ENCODE data around the gene CEMP1. TPM values are rescaled to one million over a fixed set of nuclear protein-coding genes. Genes with fewer than 3 reads are reported as not detected.
"Not testable (repeated sequence)": the region's sequence is repeated elsewhere in the genome, so short reads cannot be mapped to it uniquely, and the experiment has no call there.

Gene CEMP1
- total RNA-seq, 2 experiments from 2014 or later: not detected

DNA sequence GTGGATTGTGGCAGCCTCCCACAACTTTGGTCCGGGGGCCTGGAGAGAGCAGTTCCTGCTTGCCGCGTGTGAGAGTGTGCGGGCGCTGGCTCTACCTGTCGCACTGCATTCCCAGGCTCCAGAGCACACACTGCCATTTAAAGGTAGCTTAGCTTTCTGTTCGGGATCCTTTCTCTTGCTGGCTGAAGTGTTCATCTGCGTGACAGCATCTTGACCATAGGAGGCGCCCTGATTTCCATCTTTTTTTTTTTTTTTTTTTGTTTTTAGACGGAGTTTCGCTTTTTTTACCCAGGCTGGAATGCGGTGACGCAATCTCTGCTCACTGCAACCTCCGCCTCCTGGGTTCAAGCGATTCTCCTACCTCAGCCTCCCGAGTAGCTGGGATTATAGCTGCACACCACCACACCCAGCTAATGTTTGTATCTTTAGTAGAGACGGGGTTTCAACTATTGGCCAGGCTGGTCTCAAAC, 20.2 kb upstream of the CEMP1 start:
- H3K27ac Mint-ChIP-seq; DNase-seq; H3K36me3 Mint-ChIP-seq (ENCODE audit: low read depth); ATAC-seq; H3K27me3 Mint-ChIP-seq (ENCODE audit: low read depth); CTCF ChIA-PET; H3K4me3 Mint-ChIP-seq; POLR2A ChIA-PET; H3K9me3 Mint-ChIP-seq (ENCODE audit: insufficient read depth); H3K4me1 Mint-ChIP-seq (ENCODE audit: low read depth): not testable (repeated sequence)

DNA sequence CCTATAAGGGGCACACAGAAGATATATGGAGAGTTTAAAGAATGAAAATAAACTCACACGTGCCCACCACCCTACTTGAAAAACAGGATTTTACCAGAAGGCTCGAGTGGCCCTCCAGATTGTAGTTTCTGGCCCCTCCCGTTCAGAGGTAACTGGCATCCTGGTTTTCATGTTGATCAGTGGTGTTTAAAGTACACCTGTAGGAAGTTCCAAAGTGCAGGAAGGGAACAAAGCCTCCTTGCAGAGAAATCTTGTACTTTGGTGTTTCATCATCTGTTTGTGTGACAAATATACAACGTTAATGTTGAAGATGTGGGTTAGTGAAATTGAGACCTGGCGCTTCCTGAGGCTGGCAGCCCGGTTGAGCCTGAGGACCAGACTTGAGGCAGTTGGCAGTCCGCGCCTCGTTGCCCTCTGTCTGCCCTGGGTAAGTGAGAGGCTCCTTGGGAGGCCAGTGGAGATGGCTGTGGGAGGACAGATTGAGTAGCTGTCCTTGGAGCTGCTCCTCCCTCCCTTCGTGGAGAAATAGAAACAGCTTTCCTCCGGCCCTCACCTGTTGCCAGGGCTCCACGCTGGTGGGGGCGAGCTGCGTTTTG, 19.2 kb upstream of the CEMP1 start:
- CTCF ChIA-PET; H3K36me3 Mint-ChIP-seq (ENCODE audit: low read depth); H3K27ac Mint-ChIP-seq; H3K9me3 Mint-ChIP-seq (ENCODE audit: insufficient read depth); H3K4me1 Mint-ChIP-seq (ENCODE audit: low read depth); ATAC-seq; POLR2A ChIA-PET; H3K4me3 Mint-ChIP-seq; H3K27me3 Mint-ChIP-seq (ENCODE audit: low read depth); DNase-seq: not testable (repeated sequence)

DNA sequence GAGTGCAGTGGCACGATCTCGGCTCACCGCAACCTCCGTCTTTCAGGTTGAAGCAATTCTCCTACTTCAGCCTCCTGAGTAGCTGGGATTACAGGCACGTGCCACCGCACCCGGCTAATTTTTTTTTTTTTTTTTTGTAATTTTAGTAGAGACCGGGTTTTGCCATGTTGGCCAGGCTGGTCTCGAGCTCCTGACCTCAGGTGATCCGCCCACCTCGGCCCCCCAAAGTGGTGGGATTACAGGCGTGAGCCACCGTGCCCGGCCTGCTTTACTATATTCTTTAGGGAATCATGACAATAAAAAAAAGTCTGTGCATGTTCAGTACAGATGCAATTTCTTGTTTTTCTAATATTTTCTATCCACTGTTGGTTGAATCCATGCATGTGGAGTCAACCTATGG, 12.6 kb upstream of the CEMP1 start:
- POLR2A ChIA-PET; H3K4me3 Mint-ChIP-seq; H3K9me3 Mint-ChIP-seq (ENCODE audit: insufficient read depth); ATAC-seq; H3K36me3 Mint-ChIP-seq (ENCODE audit: low read depth); H3K27ac Mint-ChIP-seq; CTCF ChIA-PET; H3K27me3 Mint-ChIP-seq (ENCODE audit: low read depth); DNase-seq: not testable (repeated sequence)
- H3K4me1 Mint-ChIP-seq (ENCODE audit: low read depth): peaks cover 29% of the 10 kb centered on the region

DNA sequence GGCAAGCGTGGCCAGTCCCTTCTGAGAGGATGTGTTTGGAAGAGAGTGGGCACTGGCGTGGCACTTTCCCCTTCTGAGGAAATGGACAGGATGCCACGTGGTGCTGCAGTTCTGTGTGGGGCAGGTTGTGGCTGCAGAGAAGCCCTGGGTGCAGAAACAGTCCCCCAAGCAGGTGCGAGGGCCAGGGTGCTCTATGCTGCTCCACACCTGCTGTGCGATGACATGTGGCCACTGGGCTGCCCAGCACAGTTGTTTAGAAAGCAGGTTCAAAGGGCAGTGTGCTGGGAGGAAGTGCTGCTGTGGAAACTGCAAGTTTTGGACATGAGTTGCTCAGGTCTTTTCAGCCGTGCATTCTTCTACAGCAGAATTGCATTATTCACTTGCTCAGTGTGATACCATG, 10.2 kb upstream of the CEMP1 start:
- H3K4me3 Mint-ChIP-seq; H3K9me3 Mint-ChIP-seq (ENCODE audit: insufficient read depth); ATAC-seq; CTCF ChIA-PET; POLR2A ChIA-PET; DNase-seq; H3K27me3 Mint-ChIP-seq (ENCODE audit: low read depth): not testable (repeated sequence)
- H3K27ac Mint-ChIP-seq: peak overlapping the region; percentile 68
- peaks cover 11% of the 10 kb centered on the region for H3K36me3 Mint-ChIP-seq (ENCODE audit: low read depth)
- H3K4me1 Mint-ChIP-seq (ENCODE audit: low read depth): peaks cover 39% of the 10 kb centered on the region

DNA sequence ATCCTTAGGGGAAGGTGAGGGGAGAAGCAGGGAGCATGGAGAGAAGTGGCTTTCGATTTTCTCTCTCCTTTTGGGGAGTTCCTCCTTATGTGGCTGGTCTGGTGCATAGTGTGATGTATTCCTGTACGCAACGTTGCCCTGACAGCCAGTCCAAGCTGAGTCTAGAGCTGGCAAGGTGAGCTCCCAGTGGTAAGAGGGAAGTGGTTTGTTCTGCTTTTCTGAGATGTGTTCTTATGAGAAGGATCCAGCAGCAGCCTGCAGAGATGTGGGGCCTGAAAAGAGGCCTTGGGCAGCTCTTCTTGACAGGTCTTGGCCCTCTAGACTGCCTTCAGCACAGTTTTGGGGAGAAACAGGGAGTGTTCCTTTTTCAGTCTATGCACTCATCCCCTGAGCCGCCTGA, 9.7 kb upstream of the CEMP1 start:
- POLR2A ChIA-PET; DNase-seq; H3K27me3 Mint-ChIP-seq (ENCODE audit: low read depth); CTCF ChIA-PET; H3K9me3 Mint-ChIP-seq (ENCODE audit: insufficient read depth); H3K4me3 Mint-ChIP-seq; ATAC-seq: not testable (repeated sequence)
- Mint-ChIP-seq H3K4me1 (ENCODE audit: low read depth) (peaks cover 41% of the 10 kb centered on the region), H3K27ac (peak overlapping the region; percentile 68), H3K36me3 (ENCODE audit: low read depth) (peaks cover 11% of the 10 kb centered on the region)

DNA sequence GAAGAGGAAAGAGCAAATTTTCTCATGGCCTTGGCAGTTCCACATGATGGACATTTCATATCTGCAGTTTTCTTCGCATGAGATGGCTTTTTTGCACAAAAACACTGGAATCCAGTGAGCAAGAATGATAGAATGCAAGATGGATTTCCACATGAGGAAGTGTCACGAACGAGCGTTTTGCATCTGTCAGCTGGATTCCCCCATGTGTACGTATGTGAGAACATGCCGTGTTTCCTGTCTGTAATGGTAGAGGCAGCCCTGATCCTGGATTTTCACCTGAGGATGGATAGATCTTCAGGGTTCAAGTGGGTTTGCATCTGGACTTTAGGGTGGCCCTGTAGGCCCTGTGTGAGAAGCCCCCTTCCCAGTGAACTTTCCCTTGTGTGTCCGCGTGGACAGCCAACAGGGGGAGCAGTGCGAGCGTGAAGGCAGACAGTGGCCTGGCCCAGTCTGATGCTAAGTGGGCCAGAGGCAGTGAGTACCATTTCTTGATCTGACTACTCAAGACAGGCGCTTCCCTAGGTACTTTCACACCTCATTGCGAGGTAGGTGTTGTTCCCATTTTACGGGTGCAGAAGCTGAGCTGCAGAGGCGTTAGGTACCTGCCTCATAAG, 8.7 kb upstream of the CEMP1 start:
- CTCF ChIA-PET; POLR2A ChIA-PET; DNase-seq; H3K27me3 Mint-ChIP-seq (ENCODE audit: low read depth); H3K27ac Mint-ChIP-seq; ATAC-seq; H3K9me3 Mint-ChIP-seq (ENCODE audit: insufficient read depth): not testable (repeated sequence)
- Mint-ChIP-seq H3K4me3 (peak overlapping the region; percentile 88), H3K36me3 (ENCODE audit: low read depth) (peaks cover 11% of the 10 kb centered on the region), H3K4me1 (ENCODE audit: low read depth) (peaks cover 41% of the 10 kb centered on the region)

DNA sequence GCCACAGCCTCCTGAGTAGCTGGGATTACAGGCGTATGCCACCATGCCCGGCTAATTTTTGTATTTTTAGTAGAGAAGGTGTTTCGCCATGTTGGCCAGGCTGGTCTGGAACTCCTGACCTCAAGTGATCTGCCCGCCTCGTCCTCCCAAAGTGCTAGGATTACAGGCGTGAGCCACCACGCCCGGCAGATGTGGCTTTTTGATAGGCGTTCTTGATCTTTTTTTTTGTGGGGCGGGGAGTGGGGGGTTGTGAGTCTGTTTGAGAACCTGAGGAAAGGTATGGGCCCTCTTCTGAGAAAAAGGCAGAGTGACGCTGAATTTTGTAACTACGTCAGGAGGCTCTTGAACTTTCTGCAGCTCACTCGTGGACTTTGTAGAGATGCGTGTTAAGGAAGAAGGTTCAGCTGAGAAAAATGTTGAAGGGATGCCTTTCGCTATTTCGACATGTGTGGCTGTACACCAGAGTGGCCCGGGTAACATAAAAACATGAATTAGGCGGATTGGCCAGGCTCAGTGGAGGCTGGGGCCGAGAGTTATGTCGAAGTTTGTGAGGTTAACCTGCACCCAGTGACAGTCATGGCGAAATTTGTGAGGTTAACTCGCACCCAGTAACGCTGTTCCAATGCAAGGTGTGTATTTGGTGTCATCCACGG, 8.1 kb upstream of the CEMP1 start:
- ATAC-seq; H3K27me3 Mint-ChIP-seq (ENCODE audit: low read depth); POLR2A ChIA-PET; H3K27ac Mint-ChIP-seq; CTCF ChIA-PET; DNase-seq; H3K9me3 Mint-ChIP-seq (ENCODE audit: insufficient read depth): not testable (repeated sequence)
- H3K4me1 Mint-ChIP-seq (ENCODE audit: low read depth): peaks cover 43% of the 10 kb centered on the region
- peak overlapping the region; percentile 88 for H3K4me3 Mint-ChIP-seq
- peaks cover 11% of the 10 kb centered on the region for H3K36me3 Mint-ChIP-seq (ENCODE audit: low read depth)

DNA sequence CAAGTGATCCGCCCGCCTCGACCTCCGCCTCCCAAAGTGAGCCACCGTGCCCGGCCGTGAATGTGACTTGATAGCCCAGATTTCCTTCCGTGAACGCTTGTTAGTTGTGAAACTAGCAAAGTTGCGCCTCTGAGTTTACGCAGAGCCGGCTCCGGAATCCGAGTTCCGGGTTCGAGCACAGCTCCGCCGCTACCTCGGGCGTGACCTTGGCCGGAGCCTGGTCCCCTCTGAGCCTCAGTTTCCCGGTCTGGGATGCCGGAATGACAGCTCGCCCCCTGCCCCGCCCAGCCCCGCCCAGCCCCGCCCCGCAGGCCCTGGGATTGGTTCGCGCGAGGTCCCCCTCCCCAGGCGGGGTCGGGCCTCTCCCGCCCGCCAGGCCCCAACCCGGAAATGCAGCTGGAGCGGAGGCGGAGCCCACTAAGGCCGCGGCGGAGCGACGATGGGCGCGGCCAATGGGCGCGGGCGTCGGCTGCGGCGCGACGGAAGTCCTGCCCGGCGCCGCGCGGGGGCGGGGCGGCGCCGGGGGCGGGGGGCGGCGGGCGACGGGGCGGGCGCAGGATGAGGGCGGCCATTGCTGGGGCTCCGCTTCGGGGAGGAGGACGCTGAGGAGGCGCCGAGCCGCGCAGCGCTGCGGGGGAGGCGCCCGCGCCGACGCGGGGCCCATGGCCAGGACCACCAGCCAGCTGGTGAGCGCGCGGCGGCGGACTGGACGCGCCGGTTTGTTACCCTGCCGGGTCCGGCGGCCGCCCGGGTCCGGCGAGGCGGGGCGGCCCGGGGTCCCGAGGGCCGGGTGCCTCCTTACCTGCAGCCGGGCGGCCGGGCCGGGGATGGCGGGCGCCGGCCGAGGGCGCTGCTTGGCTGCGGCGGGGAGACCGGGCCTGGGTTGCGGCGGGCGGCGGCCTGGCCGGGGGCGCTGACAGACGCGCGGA, 6.5 kb upstream of the CEMP1 start, which contains the start of gene PDPK1:
TSS of gene PDPK1 (plus strand) at position 571 of the 929 bp plus-strand sequence. CDS start at position 663, 92 bp downstream.
- peaks cover 52% of the 10 kb centered on the region for H3K4me1 Mint-ChIP-seq (ENCODE audit: low read depth)
- POLR2A ChIA-PET: interaction anchor here (0.6 to 4.2 kb wide), 4 partner anchors 13 to 55 kb away, joined by 3 to 24 read pairs (median 4); partner anchors contain the start of gene AMDHD2
- DNase-seq (peak; percentile 94), ATAC-seq (peak; percentile 94)
- H3K4me3 Mint-ChIP-seq: peak within 1 kb of the TSS; percentile 88
- CTCF ChIA-PET: no interaction called here
- no peaks in the 10 kb centered on the region for H3K9me3 Mint-ChIP-seq (ENCODE audit: insufficient read depth)
- H3K27me3 Mint-ChIP-seq (ENCODE audit: low read depth): no peaks in the 10 kb centered on the region
- peaks cover 11% of the 10 kb centered on the region for H3K36me3 Mint-ChIP-seq (ENCODE audit: low read depth)
- peak within 1 kb of the TSS; percentile 95 for H3K27ac Mint-ChIP-seq

DNA sequence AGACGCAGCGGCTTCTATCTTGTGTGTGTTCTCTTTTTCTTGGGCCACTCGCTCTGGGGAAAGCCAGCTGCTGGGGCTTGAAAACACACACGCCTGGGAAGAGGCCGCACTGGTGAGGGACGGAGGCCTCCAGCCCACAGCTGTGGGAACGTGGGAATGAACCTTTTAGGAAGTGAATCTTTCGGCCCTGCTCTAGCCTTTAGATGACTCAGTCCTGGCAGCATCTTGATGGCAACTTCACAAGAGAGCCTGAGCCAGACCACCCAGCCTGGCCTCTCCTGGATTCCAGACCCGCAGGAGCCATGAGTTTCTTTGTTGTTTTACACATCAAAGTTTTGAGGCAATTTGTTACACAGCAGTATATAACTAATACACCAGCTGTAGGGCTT, 4.4 kb upstream of the CEMP1 start:
- Mint-ChIP-seq H3K4me3 (peak overlapping the region; percentile 3), H3K27ac (no peak overlapping the region), H3K36me3 (ENCODE audit: low read depth) (peaks cover 8% of the 10 kb centered on the region), H3K27me3 (ENCODE audit: low read depth) (no peaks in the 10 kb centered on the region), H3K4me1 (ENCODE audit: low read depth) (peaks cover 54% of the 10 kb centered on the region), H3K9me3 (ENCODE audit: insufficient read depth) (no peaks in the 10 kb centered on the region)
- CTCF ChIA-PET: no interaction called here
- DNase-seq (no peak), ATAC-seq (no peak)
- POLR2A ChIA-PET: interaction anchor here (4.2 kb wide), 1 partner anchor 15 kb away, joined by 24 read pairs; the partner anchor contains the start of gene AMDHD2

DNA sequence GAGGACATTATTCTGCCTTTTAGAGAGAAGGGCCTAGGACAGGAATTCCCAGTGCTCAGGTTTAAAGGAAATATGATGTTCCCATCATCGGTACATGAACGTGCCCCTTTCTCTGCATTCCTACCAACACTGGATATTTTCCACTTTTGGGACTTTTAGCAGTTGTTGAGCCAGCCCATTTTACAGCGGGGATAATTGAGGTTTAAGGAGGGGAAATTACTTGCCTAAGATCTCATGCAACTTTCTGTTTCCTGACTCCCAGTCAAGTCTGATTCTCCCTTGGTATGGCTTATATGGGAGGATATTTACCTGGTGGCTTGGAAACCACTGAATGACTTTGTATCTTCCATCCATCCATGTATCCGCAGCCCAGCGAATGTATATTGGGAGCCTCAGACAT, 3.1 kb upstream of the CEMP1 start:
- H3K9me3 Mint-ChIP-seq (ENCODE audit: insufficient read depth); ATAC-seq; CTCF ChIA-PET; H3K36me3 Mint-ChIP-seq (ENCODE audit: low read depth); H3K27me3 Mint-ChIP-seq (ENCODE audit: low read depth); DNase-seq: not testable (repeated sequence)
- POLR2A ChIA-PET: interaction anchor here (4.2 kb wide), 1 partner anchor 14 kb away, joined by 24 read pairs; the partner anchor contains the start of gene AMDHD2
- Mint-ChIP-seq H3K27ac (peak overlapping the region; percentile 70), H3K4me1 (ENCODE audit: low read depth) (peaks cover 43% of the 10 kb centered on the region), H3K4me3 (peak overlapping the region; percentile 45)

DNA sequence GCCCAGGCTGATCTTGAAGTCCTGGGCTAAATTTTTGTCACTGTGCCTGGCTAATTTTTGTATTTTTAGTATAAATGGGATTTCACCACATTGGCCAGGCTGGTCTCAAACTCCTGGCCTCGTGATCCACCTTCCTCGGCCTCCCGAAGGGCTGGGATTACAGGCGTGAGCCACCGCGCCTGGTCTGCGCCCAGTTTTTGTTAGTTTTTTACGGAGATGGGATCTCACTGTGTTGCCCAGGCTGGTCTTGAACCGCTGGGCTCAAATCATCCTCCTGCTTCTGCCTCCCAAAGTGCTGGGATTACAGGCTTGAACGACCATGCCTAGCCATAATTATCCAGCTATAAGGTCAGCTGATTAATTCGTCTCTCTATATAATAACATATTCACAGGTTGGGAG, 2.7 kb upstream of the CEMP1 start:
- Mint-ChIP-seq H3K9me3 (ENCODE audit: insufficient read depth) (no peaks in the 10 kb centered on the region), H3K4me1 (ENCODE audit: low read depth) (peaks cover 39% of the 10 kb centered on the region), H3K36me3 (ENCODE audit: low read depth) (peaks cover 8% of the 10 kb centered on the region), H3K27me3 (ENCODE audit: low read depth) (no peaks in the 10 kb centered on the region), H3K27ac (peak overlapping the region; percentile 70), H3K4me3 (peak overlapping the region; percentile 45)
- no peak for ATAC-seq
- POLR2A ChIA-PET: interaction anchor here (3.7 to 4.2 kb wide), 2 partner anchors 14 kb away, joined by 24 to 48 read pairs; partner anchors contain the start of gene AMDHD2
- no peak for DNase-seq
- CTCF ChIA-PET: no interaction called here

Data from activated CD8-positive, alpha-beta T cell treated with anti-CD3 and anti-CD28 coated beads, Interleukin-2, amount 10 ng/mL, durations not matched to agents 7 days and 5 days (primary cell).